ENCODE data around the gene RPS6KA5.

GRCh38 chr14:91095178-91095577, 34.7 kb upstream of the RPS6KA5 start:
- TF ChIP-seq CTCF (IDR thresholded peaks at IDR 0.05; ENCODE audit: insufficient read depth, low read length) (no peak), POLR2AphosphoS5 (IDR thresholded peaks at IDR 0.05; ENCODE audit: low read depth) (no peak)

Measured in HL-60 (cell line).